GM12878 (cell line): ENCODE results near the gene MAP4K2. TPM values are rescaled to one million over a fixed set of nuclear protein-coding genes. Genes with fewer than 3 reads are reported as not detected.

ENCODE experiments used
- ATAC-seq: fragments of 200-7000 bp; cut with Tn5 transposase; 3 replicates; pipeline ENCODE4 v1.9.1; 2020; ENCODE audit warnings: mild to moderate bottlenecking, moderate library complexity
- BruUV-seq: library from RNA; stranded (reverse); fragments of 400-500 nt; replicated peaks from 2 replicates; lab custom pipeline; 2021; lab: Mats Ljungman, UMichigan
- CTCF ChIA-PET: fragments of 300-600 bp; sonication (Branson Sonifier 250); formaldehyde crosslinking; extraction: SDS; loops from one replicate; lab custom pipeline; 2021; ENCODE audit warnings: inconsistent platforms; lab: Yijun Ruan, JAX
- POLR2A ChIA-PET: fragments of 350-600 bp; formaldehyde crosslinking; extraction: SDS; loops from one replicate; lab custom pipeline; 2021; ENCODE audit warnings: inconsistent platforms; lab: Charles Lee
- RAD21 ChIA-PET: fragments of 300-600 bp; sonication (Branson Sonifier 250); formaldehyde crosslinking; loops from one replicate; lab custom pipeline; 2023; ENCODE audit warnings: antibody characterized with exemption; ENCODE audit not compliant: unreplicated experiment; lab: Charles Lee
- SMC1A ChIA-PET: fragments of 300-600 bp; sonication (Branson Sonifier 250); formaldehyde crosslinking; loops from one replicate; lab custom pipeline; 2023; ENCODE audit not compliant: unreplicated experiment, uncharacterized antibody; lab: Charles Lee
- DNase-seq: peaks from one replicate; pipeline ENCODE4 v3.0.0-alpha.2; 2011; ENCODE audit warnings: low read depth, low spot score
- FAIRE-seq: peaks from 3 replicates; lab custom pipeline; 2011; peaks lifted over from hg19 to GRCh38; lab: Jason Lieb, UNC
- H2AFZ ChIP-seq: 2 replicates; pipeline ENCODE4 v1.6.0; 2011; ENCODE audit warnings: low read depth, low read length, control low read depth; ENCODE audit not compliant: control insufficient read depth
- H3K27ac ChIP-seq: 2 replicates; pipeline ENCODE4 v1.5.1; 2011; ENCODE audit warnings: control low read depth; ENCODE audit not compliant: control insufficient read depth, insufficient read depth
- H3K27me3 ChIP-seq, 2 experiments: replicated peaks in 1 of 2; 2 replicates each; pipeline versions ENCODE4 v1.6.0 to v1.6.1; 2011; ENCODE audit warnings: low read length in 1 of 2; ENCODE audit not compliant: control insufficient read depth in 2 of 2, insufficient read depth in 2 of 2
- H3K36me3 ChIP-seq, 2 experiments: 2 replicates each; pipeline ENCODE4 v1.5.1; 2011; ENCODE audit warnings: low read length in 1 of 2; ENCODE audit not compliant: control insufficient read depth in 2 of 2, insufficient read depth in 2 of 2
- H3K4me1 ChIP-seq: 2 replicates; pipeline ENCODE4 v1.6.1; 2011; ENCODE audit warnings: mild to moderate bottlenecking, low read length, moderate library complexity, mixed read lengths; ENCODE audit not compliant: control insufficient read depth, insufficient read depth
- H3K4me2 ChIP-seq: 2 replicates; pipeline ENCODE4 v1.6.0; 2011; ENCODE audit warnings: control low read depth; ENCODE audit not compliant: control insufficient read depth, insufficient read depth
- H3K4me3 ChIP-seq: fragments of 200-600 bp; sonication (generic); 2 replicates; pipeline ENCODE4 v1.5.1; 2016
- H3K79me2 ChIP-seq: 2 replicates; pipeline ENCODE4 v1.6.0; 2011; ENCODE audit warnings: low read length; ENCODE audit not compliant: control insufficient read depth, insufficient read depth
- H3K9ac ChIP-seq: 2 replicates; pipeline ENCODE4 v1.8.0; 2011; ENCODE audit warnings: low read length, control low read depth, mixed read lengths; ENCODE audit not compliant: control insufficient read depth, insufficient read depth
- H3K9me3 ChIP-seq: replicated peaks from 3 replicates; pipeline ENCODE4 v1.5.1; 2011; ENCODE audit warnings: mild to moderate bottlenecking, low read length; ENCODE audit not compliant: control insufficient read depth, insufficient read depth
- H4K20me1 ChIP-seq: 2 replicates; pipeline ENCODE4 v1.6.0; 2011; ENCODE audit not compliant: control insufficient read depth, insufficient read depth
- BHLHE40 ChIP-seq, 2 experiments: fragments of 450-650 bp in 1 of 2; IDR thresholded peaks; 2 replicates each; pipeline ENCODE4 v1.6.1; 2011 to 2017; ENCODE audit warnings: low read depth in 2 of 2, borderline replicate concordance in 1 of 2, improper control_type of control experiment in 1 of 2, low read length in 1 of 2, mild to moderate bottlenecking in 1 of 2
- CHD2 ChIP-seq: IDR thresholded peaks from 2 replicates; pipeline ENCODE4 v1.6.1; 2011; ENCODE audit warnings: low read depth, low read length, improper control_type of control experiment, borderline replicate concordance
- EGR1 ChIP-seq, 2 experiments: IDR thresholded peaks; 1 replicate in 1 of 2; 2 replicates in 1 of 2; pipeline ENCODE4 v1.6.1; 2011 to 2012; ENCODE audit warnings: low read depth in 2 of 2, low read length in 2 of 2, borderline replicate concordance in 1 of 2, mild to moderate bottlenecking in 1 of 2, moderate library complexity in 1 of 2
- RUNX3 ChIP-seq: IDR thresholded peaks from 2 replicates; pipeline ENCODE4 v1.6.1; 2012; ENCODE audit warnings: low read length, inconsistent platforms
- SPI1 ChIP-seq: IDR thresholded peaks from 2 replicates; pipeline ENCODE4 v1.6.1; 2011; ENCODE audit warnings: low read depth, mild to moderate bottlenecking, low read length, moderate library complexity, borderline replicate concordance; ENCODE audit not compliant: insufficient read depth
- WGBS: methylation state at CpG from one replicate; pipeline ENCODE4 v1.1.6; 2016; ENCODE audit warnings: low lambda C conversion rate; ENCODE audit not compliant: insufficient replicate concordance, insufficient coverage; ENCODE audit errors: missing lambda C conversion rate; 5-methylcytosine and 5-hydroxymethylcytosine counted together
- in situ Hi-C: fragments of 300-500 bp; cut with MboI; formaldehyde crosslinking; loops from 9 replicates; pipeline ENCODE4 v1.14.3; 2018; ENCODE audit warnings: mixed read lengths
- intact Hi-C: fragments of 100-400 bp; cut with micrococcal nuclease; formaldehyde crosslinking; loops from one replicate; pipeline ENCODE4 v1.14.2; 2022; ENCODE audit not compliant: unreplicated experiment
- polyA plus RNA-seq, 11 experiments: library from polyadenylated mRNA; depleted of rRNA in 4 of 11; unstranded in 6 of 11; stranded (reverse) in 5 of 11; fragments of >200 nt; fragmentation: Nextera tagmentation in 4 of 11; fragmentation: Illumina TruSeq in 1 of 11; extraction: Ambion mirVana in 4 of 11; extraction: Trizol in 1 of 11; gene quantifications; 1 replicate in 1 of 11; 2 replicates in 10 of 11; pipeline versions ENCODE4 v1.2.1 to v1.2.3, GENCODE V29; 2011 to 2016; ENCODE audit warnings: inconsistent platforms in 2 of 11, missing spikeins in 2 of 11, low read depth in 1 of 11
- total RNA-seq, 4 experiments: library from RNA; depleted of rRNA in 3 of 4; stranded (reverse); fragments of >200 nt in 3 of 4; fragmentation: Illumina TruSeq in 1 of 4; extraction: Trizol in 1 of 4; gene quantifications; 2 replicates each; pipeline versions ENCODE4 v1.2.1 to v1.2.3, GENCODE V29; 2013 to 2021
- TF ChIP-seq, protein P1 (sequence below): fragments of 450-650 bp; IDR thresholded peaks from 2 replicates; pipeline ENCODE4 v1.6.1; 2014; ENCODE audit warnings: mild to moderate bottlenecking
- TF ChIP-seq, protein P2 (sequence below): fragments of 450-650 bp; IDR thresholded peaks from 2 replicates; pipeline ENCODE4 v1.6.1; 2016; ENCODE audit warnings: mild to moderate bottlenecking
- TF ChIP-seq, protein P3 (sequence below): fragments of 450-650 bp; formaldehyde crosslinking; IDR thresholded peaks from 2 replicates; pipeline ENCODE4 v1.4.0; 2022; ENCODE audit warnings: mild to moderate bottlenecking, moderate library complexity

Gene MAP4K2
- total and polyA plus RNA-seq, 10 of the 15 experiments (the other 5 are each of a cell fraction or from before 2014, with no cell fraction given) = 0.98 to 78.1 (median 48.9) TPM

DNA sequence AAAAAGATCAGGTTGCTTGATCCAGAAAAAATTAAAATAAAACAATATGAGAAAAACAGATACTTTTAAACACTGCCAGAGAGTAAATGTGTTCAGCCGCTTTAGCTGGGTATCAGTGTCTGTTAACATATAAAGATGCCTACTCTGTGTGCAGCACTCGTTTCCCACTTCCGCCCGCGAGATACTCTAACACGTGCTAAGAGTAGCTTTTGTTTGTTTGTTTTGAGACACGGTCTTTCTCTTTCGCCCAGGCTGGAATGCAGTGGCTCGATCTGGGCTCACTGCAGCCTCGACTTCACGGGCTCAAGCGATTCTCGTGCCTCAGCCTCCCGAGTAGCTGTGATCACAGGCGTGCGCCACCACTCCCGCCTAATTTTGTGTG is 7.9 kb upstream of the MAP4K2 start:
- Histone ChIP-seq H2AFZ (peak overlapping the region; percentile 80), H3K27ac (no peak overlapping the region; the same call in 1 of the 2 replicates), H3K4me3 (peak overlapping the region; percentile 94; the same call in 1 of the 2 replicates), H3K4me1 (peaks cover 25% of the 10 kb centered on the region), H3K27me3 (no peaks in the 10 kb centered on the region), H3K4me2 (peak overlapping the region; percentile 84; the same call in 1 of the 2 replicates), H3K9me3 (no peaks in the 10 kb centered on the region), H3K9ac (no peak overlapping the region), H3K79me2 (peaks cover 2% of the 10 kb centered on the region), H4K20me1 (no peaks in the 10 kb centered on the region)
- no TSS peak for BruUV-seq
- 54% methylated on average over 16 of the region's 17 CpGs for WGBS
- SMC1A ChIA-PET = interaction anchor here (0.7 to 2.5 kb wide), 6 partner anchors 8 to 39 kb away, joined by 3 to 6 read pairs (median 4); partner anchors contain the start of gene MAP4K2
- DNase-seq (no peak), FAIRE-seq (no peak), ATAC-seq (peak; percentile 32)
- POLR2A ChIA-PET = interaction anchor here (0.7 to 1.5 kb wide), 8 partner anchors 9 to 113 kb away, joined by 3 to 8 read pairs (median 3); partner anchors contain the start of gene PPP2R5B
- in situ Hi-C loops (no loop called here), intact Hi-C loops (no loop called here)
- CTCF ChIA-PET = interaction anchor here (0.8 to 1.6 kb wide), 3 partner anchors 11 to 122 kb away, joined by 3 to 6 read pairs (median 3); no protein-coding TSS in a partner anchor
- RAD21 ChIA-PET = interaction anchor here (1.1 to 1.7 kb wide), 4 partner anchors 11 to 67 kb away, joined by 3 to 6 read pairs (median 4); partner anchors contain the start of genes CDC42BPG and RASGRP2
- no peak for TF ChIP-seq RUNX3
- no peak for TF ChIP-seq CHD2
- TF ChIP-seq EGR1 (IDR thresholded peaks at IDR 0.05; ENCODE audit: borderline replicate concordance in 1 of 2, low read depth in 2 of 2, low read length in 2 of 2) = no peak
- TF ChIP-seq BHLHE40 (IDR thresholded peaks at IDR 0.05; ENCODE audit: borderline replicate concordance in 1 of 2, low read depth in 2 of 2, low read length in 1 of 2) = peak; percentile 31 to 40; a peak in 1 of 4 replicates
- no peak; the same call in 1 of the 2 replicates for TF ChIP-seq SPI1
- TF ChIP-seq, protein P1, sequence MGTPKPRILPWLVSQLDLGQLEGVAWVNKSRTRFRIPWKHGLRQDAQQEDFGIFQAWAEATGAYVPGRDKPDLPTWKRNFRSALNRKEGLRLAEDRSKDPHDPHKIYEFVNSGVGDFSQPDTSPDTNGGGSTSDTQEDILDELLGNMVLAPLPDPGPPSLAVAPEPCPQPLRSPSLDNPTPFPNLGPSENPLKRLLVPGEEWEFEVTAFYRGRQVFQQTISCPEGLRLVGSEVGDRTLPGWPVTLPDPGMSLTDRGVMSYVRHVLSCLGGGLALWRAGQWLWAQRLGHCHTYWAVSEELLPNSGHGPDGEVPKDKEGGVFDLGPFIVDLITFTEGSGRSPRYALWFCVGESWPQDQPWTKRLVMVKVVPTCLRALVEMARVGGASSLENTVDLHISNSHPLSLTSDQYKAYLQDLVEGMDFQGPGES = no peak
- TF ChIP-seq, protein P2, sequence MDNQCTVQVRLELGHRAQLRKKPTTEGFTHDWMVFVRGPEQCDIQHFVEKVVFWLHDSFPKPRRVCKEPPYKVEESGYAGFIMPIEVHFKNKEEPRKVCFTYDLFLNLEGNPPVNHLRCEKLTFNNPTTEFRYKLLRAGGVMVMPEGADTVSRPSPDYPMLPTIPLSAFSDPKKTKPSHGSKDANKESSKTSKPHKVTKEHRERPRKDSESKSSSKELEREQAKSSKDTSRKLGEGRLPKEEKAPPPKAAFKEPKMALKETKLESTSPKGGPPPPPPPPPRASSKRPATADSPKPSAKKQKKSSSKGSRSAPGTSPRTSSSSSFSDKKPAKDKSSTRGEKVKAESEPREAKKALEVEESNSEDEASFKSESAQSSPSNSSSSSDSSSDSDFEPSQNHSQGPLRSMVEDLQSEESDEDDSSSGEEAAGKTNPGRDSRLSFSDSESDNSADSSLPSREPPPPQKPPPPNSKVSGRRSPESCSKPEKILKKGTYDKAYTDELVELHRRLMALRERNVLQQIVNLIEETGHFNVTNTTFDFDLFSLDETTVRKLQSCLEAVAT = peak; percentile 53; the same call in 1 of the 2 replicates
- TF ChIP-seq, protein P3, sequence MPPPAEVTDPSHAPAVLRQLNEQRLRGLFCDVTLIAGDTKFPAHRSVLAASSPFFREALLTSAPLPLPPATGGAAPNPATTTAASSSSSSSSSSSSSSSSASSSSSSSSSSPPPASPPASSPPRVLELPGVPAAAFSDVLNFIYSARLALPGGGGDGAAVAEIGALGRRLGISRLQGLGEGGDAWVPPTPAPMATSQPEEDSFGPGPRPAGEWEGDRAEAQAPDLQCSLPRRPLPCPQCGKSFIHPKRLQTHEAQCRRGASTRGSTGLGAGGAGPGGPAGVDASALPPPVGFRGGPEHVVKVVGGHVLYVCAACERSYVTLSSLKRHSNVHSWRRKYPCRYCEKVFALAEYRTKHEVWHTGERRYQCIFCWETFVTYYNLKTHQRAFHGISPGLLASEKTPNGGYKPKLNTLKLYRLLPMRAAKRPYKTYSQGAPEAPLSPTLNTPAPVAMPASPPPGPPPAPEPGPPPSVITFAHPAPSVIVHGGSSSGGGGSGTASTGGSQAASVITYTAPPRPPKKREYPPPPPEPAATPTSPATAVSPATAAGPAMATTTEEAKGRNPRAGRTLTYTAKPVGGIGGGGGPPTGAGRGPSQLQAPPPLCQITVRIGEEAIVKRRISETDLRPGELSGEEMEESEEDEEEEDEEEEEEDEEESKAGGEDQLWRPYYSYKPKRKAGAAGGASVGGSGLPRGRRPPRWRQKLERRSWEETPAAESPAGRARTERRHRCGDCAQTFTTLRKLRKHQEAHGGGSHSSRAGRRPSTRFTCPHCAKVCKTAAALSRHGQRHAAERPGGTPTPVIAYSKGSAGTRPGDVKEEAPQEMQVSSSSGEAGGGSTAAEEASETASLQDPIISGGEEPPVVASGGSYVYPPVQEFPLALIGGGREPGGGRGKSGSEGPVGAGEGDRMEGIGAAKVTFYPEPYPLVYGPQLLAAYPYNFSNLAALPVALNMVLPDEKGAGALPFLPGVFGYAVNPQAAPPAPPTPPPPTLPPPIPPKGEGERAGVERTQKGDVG = no peak
- TF ChIP-seq, all 136 proteins: peak for 2
- H3K36me3 ChIP-seq = no peaks in the 10 kb centered on the region; a peak in 1 of 4 replicates
